Hematopoietic multipotent progenitor cell treated with erythropoietin and hydrocortisone succinate and interleukin-3 and kit ligand, for 8 days (in vitro differentiated cells): Measurements from ENCODE around the gene VAC14.
"Not testable (repeated sequence)": the region's sequence is repeated elsewhere in the genome, so short reads cannot be mapped to it uniquely, and the experiment has no call there.

Experiments used
- DNase-seq: peaks from one replicate; pipeline ENCODE4 v3.0.0-alpha.2; 2015

The VAC14 gene

GRCh38 chr16:70678121-70678897 lies 122.6 kb downstream of the VAC14 start:
- no peak for DNase-seq

- DNase-seq, result no peak
Observed at GRCh38 chr16:70677499-70678120, 123.3 kb downstream of the VAC14 start.

- DNase-seq, result no peak
Observed at GRCh38 chr16:70676675-70677498, 124.1 kb downstream of the VAC14 start.

GRCh38 chr16:70675851-70676513 lies 125.0 kb downstream of the VAC14 start:
- no peak for DNase-seq

- no peak for DNase-seq
Observed at GRCh38 chr16:70674221-70675014, 126.5 kb downstream of the VAC14 start.

GRCh38 chr16:70670938-70671337 lies 130.0 kb downstream of the VAC14 start:
- DNase-seq, result not testable (repeated sequence)

- no peak for DNase-seq
Observed at GRCh38 chr16:70670175-70670574, 130.8 kb downstream of the VAC14 start.

GRCh38 chr16:70665806-70666735 lies 134.9 kb downstream of the VAC14 start:
- no peak for DNase-seq

GRCh38 chr16:70665113-70665694 lies 135.8 kb downstream of the VAC14 start:
- DNase-seq, result no peak

- no peak for DNase-seq
Observed at GRCh38 chr16:70664325-70665112, 136.4 kb downstream of the VAC14 start.

- no peak for DNase-seq
Observed at GRCh38 chr16:70663524-70664324, 137.2 kb downstream of the VAC14 start.

- no peak for DNase-seq
Observed at GRCh38 chr16:70662991-70663523, 137.9 kb downstream of the VAC14 start.

- no peak for DNase-seq
Observed at GRCh38 chr16:70661918-70662641, 138.9 kb downstream of the VAC14 start.

- DNase-seq, result no peak
Observed at GRCh38 chr16:70661534-70661917, 139.4 kb downstream of the VAC14 start.

GRCh38 chr16:70660672-70661350 lies 140.1 kb downstream of the VAC14 start:
- DNase-seq, result no peak

- no peak for DNase-seq
Observed at GRCh38 chr16:70659953-70660671, 140.8 kb downstream of the VAC14 start.

- DNase-seq, result no peak
Observed at GRCh38 chr16:70659546-70659945, 141.4 kb downstream of the VAC14 start.
